Tibial nerve (tissue), 4 donors: ENCODE measurements around the gene CALB2. TPM values are rescaled to one million over a fixed set of nuclear protein-coding genes. Genes with fewer than 3 reads are reported as not detected.

Experiments used
- DNase-seq, 2 donors: peaks; one replicate each; pipeline ENCODE4 v3.0.0-alpha.2; 2019; ENCODE audit warnings: low spot score in 2 of 2
- H3K27ac ChIP-seq, 4 donors: fragments of 200-600 bp; sonication (generic) in 3 of 4; one replicate each; pipeline ENCODE4 v1.5.1; 2017 to 2019; ENCODE audit warnings: mild to moderate bottlenecking in 1 of 4
- H3K27me3 ChIP-seq, 2 donors: fragments of 200-600 bp; sonication (generic) in 1 of 2; one replicate each; pipeline versions ENCODE4 v1.5.1 to v1.6.0; 2017 to 2019
- H3K36me3 ChIP-seq, 3 donors: fragments of 200-600 bp; sonication (generic); one replicate each; pipeline ENCODE4 v1.5.1; 2018 to 2019
- H3K4me1 ChIP-seq, 4 donors: fragments of 200-600 bp; sonication (generic) in 3 of 4; one replicate each; pipeline ENCODE4 v1.5.1; 2017 to 2019
- H3K4me3 ChIP-seq, 4 donors: fragments of 200-600 bp; sonication (generic) in 3 of 4; one replicate each; pipeline ENCODE4 v1.5.1; 2017 to 2019; ENCODE audit warnings: mild to moderate bottlenecking in 1 of 4, moderate library complexity in 1 of 4
- H3K9me3 ChIP-seq, 4 donors: fragments of 200-600 bp; sonication (generic) in 3 of 4; one replicate each; pipeline ENCODE4 v1.5.1; 2017 to 2019
- EP300 ChIP-seq, 2 donors: sonication (generic); formaldehyde crosslinking; IDR thresholded peaks; one replicate each; pipeline ENCODE4 v1.6.1; 2017; ENCODE audit warnings: antibody characterized with exemption in 2 of 2, mild to moderate bottlenecking in 1 of 2
- POLR2A ChIP-seq, 2 donors: fragments of 450-650 bp; IDR thresholded peaks; one replicate each; pipeline ENCODE4 v1.6.1; 2017; ENCODE audit warnings: antibody characterized with exemption in 2 of 2, mild to moderate bottlenecking in 2 of 2, moderate library complexity in 2 of 2
- WGBS, 2 donors: methylation state at CpG; one replicate each; pipeline ENCODE4 v1.1.5; 2018; 5-methylcytosine and 5-hydroxymethylcytosine counted together
- total RNA-seq, 4 donors: library from RNA; depleted of rRNA; stranded (reverse); fragments of >200 nt; gene quantifications; one replicate each; pipeline ENCODE4 v1.1.0, GENCODE V29; 2016
- TF ChIP-seq, protein P1 (sequence below), 5 experiments: fragments of 200-600 bp in 3 of 5; fragments of 450-650 bp in 2 of 5; sonication (generic) in 3 of 5; IDR thresholded peaks; one replicate each; pipeline ENCODE4 v1.5.1; 2016 to 2019; ENCODE audit warnings: antibody characterized with exemption in 5 of 5, mild to moderate bottlenecking in 3 of 5, moderate library complexity in 2 of 5

CALB2 gene
- total RNA-seq, 4 donors from 2014 or later = 3.5 to 24.7 (median 11.3) TPM

DNA sequence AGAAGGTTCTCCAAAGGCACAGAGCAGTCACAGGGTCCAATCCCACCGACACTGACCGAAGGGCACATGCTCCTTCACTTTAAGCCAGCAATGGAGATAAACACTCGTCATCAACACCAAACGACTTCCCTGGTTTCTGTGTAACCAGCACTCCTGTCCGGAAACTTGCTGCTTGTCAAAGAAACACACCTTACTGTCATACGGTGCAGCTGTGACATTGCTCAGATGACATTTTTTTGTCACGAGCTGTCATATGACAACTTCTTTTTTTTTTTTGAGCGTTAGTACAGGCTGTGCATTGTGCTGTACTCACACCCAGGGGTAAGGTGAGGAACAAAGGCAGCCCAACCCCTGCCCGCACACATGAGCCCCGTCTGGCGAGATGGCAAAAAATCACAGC, 44.2 kb downstream of the CALB2 start:
- no peaks in the 10 kb centered on the region for H3K36me3 ChIP-seq
- H3K4me3 ChIP-seq = no peak overlapping the region
- TF ChIP-seq POLR2A (IDR thresholded peaks at IDR 0.05) (no peak), EP300 (IDR thresholded peaks at IDR 0.05) (no peak)
- TF ChIP-seq, protein P1, sequence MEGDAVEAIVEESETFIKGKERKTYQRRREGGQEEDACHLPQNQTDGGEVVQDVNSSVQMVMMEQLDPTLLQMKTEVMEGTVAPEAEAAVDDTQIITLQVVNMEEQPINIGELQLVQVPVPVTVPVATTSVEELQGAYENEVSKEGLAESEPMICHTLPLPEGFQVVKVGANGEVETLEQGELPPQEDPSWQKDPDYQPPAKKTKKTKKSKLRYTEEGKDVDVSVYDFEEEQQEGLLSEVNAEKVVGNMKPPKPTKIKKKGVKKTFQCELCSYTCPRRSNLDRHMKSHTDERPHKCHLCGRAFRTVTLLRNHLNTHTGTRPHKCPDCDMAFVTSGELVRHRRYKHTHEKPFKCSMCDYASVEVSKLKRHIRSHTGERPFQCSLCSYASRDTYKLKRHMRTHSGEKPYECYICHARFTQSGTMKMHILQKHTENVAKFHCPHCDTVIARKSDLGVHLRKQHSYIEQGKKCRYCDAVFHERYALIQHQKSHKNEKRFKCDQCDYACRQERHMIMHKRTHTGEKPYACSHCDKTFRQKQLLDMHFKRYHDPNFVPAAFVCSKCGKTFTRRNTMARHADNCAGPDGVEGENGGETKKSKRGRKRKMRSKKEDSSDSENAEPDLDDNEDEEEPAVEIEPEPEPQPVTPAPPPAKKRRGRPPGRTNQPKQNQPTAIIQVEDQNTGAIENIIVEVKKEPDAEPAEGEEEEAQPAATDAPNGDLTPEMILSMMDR (IDR thresholded peaks at IDR 0.05) = no peak
- no peaks in the 10 kb centered on the region for H3K27me3 ChIP-seq
- H3K27ac ChIP-seq = no peak overlapping the region
- 71 to 74% methylated on average over 11 of the region's 11 CpGs for WGBS, 2 donors
- no peak for DNase-seq
- peaks cover 0 to 9% (median 0%) of the 10 kb centered on the region in 4 donors for H3K9me3 ChIP-seq
- H3K4me1 ChIP-seq = no peaks in the 10 kb centered on the region

DNA sequence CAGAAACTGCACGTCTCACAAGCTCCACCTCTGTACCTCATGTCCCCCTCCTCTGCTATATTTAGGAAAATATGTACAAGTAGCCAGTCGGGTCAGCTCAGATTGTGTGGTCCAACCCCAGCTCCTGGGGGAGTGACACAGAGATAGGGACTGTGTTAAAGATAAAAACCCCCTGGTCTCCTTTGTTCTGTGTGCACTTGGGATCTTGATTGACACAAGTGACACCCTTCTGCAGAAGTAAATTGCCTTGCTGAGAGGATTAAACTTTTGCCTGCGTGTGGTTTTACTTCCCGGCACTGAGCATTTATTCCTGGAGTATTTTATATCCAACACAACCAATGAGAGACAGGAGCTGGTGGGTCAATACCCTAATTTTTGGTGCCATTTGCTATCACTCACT, 45.8 kb downstream of the CALB2 start:
- no peak overlapping the region for H3K4me3 ChIP-seq
- no peaks in the 10 kb centered on the region for H3K4me1 ChIP-seq
- H3K27ac ChIP-seq = no peak overlapping the region
- no peaks in the 10 kb centered on the region for H3K36me3 ChIP-seq
- no peaks in the 10 kb centered on the region for H3K27me3 ChIP-seq
- DNase-seq = no peak
- H3K9me3 ChIP-seq = peaks cover 0 to 9% (median 0%) of the 10 kb centered on the region in 4 donors
- WGBS, 2 donors = 82% methylated on average over 4 of the region's 4 CpGs
- TF ChIP-seq POLR2A (IDR thresholded peaks at IDR 0.05) = no peak

DNA sequence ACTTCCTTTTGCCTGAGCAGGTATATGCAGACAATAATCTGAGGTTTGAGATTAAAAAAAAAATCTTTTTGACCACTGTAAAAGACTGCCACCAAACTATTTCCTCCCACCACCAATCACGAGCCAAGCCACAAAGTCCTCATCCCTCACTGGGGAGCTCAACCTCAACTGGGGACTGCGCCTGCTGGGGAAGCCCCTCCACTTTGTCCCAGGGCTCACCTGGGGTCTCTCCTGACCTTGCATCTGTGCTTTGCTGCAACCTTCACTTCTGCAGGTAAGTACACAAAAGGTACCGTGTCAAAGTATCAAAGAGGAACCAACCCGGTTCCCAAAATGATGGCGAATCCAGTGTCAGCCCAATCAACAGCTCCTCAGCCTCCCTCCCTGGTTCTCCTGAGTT, 47.8 kb downstream of the CALB2 start:
- H3K27me3 ChIP-seq = no peaks in the 10 kb centered on the region
- TF ChIP-seq POLR2A (IDR thresholded peaks at IDR 0.05) (no peak), EP300 (IDR thresholded peaks at IDR 0.05) (no peak)
- TF ChIP-seq, protein P1 (IDR thresholded peaks at IDR 0.05) = no peak
- H3K9me3 ChIP-seq = peaks cover 0 to 9% (median 0%) of the 10 kb centered on the region in 4 donors
- no peak overlapping the region for H3K27ac ChIP-seq
- DNase-seq = no peak
- H3K4me3 ChIP-seq = no peak overlapping the region
- no peaks in the 10 kb centered on the region for H3K4me1 ChIP-seq
- H3K36me3 ChIP-seq = no peaks in the 10 kb centered on the region
- WGBS, 2 donors = 86 to 89% methylated on average over 5 of the region's 5 CpGs

DNA sequence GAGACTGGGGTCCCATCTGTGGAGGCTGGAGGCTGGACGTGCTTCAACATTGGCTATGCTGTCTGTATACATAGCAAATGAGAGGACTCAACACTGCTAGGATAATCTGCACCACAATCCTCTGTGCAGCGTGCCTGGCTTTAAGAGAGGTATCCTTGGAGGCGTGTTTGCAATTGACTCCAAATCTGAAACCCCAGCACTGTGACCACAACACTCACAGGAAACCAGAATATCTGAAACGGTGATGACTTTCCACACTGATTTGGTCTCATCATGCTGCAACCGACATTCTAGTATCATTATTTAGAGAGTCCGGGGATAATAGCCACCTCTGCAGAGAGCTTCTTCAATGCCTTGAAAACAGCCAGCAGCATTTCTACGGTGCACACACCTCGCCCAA, 48.2 kb downstream of the CALB2 start:
- no peak overlapping the region for H3K4me3 ChIP-seq
- H3K4me1 ChIP-seq = no peaks in the 10 kb centered on the region
- DNase-seq = no peak
- no peaks in the 10 kb centered on the region for H3K27me3 ChIP-seq
- no peak for TF ChIP-seq EP300 (IDR thresholded peaks at IDR 0.05)
- TF ChIP-seq, protein P1 (IDR thresholded peaks at IDR 0.05) = no peak
- no peak for TF ChIP-seq POLR2A (IDR thresholded peaks at IDR 0.05)
- H3K9me3 ChIP-seq = peaks cover 0 to 9% (median 0%) of the 10 kb centered on the region in 4 donors
- 64 to 71% methylated on average over 8 of the region's 8 CpGs for WGBS, 2 donors
- no peaks in the 10 kb centered on the region for H3K36me3 ChIP-seq
- no peak overlapping the region for H3K27ac ChIP-seq

DNA sequence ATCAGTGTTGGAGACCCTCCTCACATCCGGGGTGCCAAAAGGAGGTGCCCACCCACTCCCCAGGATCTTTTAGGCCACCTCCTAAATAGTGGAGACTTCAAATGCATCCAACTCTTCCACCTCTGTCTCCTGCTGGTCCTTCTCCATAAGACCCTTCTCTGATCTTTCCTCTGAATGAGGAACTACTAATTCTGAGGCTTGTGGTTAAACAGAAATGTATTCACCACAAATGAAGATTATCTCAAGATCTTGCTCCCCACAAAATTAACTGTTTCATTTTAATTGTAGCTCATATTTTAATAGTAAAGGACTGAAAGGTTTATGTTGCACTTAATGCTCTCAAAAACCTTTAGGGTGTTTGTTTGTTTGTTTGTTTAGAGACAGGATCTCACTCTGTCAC, 49.2 kb downstream of the CALB2 start:
- Histone ChIP-seq H3K36me3 (no peaks in the 10 kb centered on the region), H3K27me3 (peaks cover 0 to 7% of the 10 kb centered on the region in 2 donors), H3K4me3 (no peak overlapping the region), H3K9me3 (peaks cover 0 to 9% (median 0%) of the 10 kb centered on the region in 4 donors), H3K4me1 (peaks cover 0 to 6% (median 0%) of the 10 kb centered on the region in 4 donors), H3K27ac (no peak overlapping the region)
- 79 to 87% methylated on average over 1 of the region's 1 CpG for WGBS, 2 donors
- DNase-seq = no peak
- TF ChIP-seq, protein P1 (IDR thresholded peaks at IDR 0.05) = no peak
- TF ChIP-seq EP300 (IDR thresholded peaks at IDR 0.05) (no peak), POLR2A (IDR thresholded peaks at IDR 0.05) (no peak)

DNA sequence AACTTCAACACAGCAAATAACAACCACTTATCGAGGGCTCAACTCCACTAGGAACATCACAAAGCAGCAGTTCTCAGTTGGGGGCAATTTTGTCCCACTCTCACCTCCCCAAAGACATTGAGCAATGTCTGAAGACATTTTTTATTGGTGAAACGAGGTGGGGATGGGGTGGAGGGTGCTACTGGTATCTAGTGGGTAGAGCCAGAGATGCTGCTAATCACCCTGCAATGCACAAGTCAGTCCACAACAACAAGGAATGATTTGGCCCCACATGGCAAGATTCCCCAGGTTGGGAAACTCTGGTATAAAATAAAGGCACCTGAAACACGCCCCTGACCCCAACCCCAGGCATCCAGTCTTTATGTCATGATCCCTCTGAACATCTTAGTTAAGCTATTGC, 50.0 kb downstream of the CALB2 start:
- Histone ChIP-seq H3K36me3 (no peaks in the 10 kb centered on the region), H3K27me3 (peaks cover 0 to 7% of the 10 kb centered on the region in 2 donors), H3K4me1 (peaks cover 0 to 8% (median 0%) of the 10 kb centered on the region in 4 donors), H3K4me3 (no peak overlapping the region), H3K9me3 (peaks cover 0 to 9% (median 0%) of the 10 kb centered on the region in 4 donors), H3K27ac (no peak overlapping the region)
- no peak for DNase-seq
- TF ChIP-seq POLR2A (IDR thresholded peaks at IDR 0.05) (no peak), EP300 (IDR thresholded peaks at IDR 0.05) (no peak)
- TF ChIP-seq, protein P1 (IDR thresholded peaks at IDR 0.05) = no peak
- WGBS, 2 donors = 47 to 49% methylated on average over 3 of the region's 3 CpGs
